ENCODE measurements around the gene LUM.

LUM gene, protein sequence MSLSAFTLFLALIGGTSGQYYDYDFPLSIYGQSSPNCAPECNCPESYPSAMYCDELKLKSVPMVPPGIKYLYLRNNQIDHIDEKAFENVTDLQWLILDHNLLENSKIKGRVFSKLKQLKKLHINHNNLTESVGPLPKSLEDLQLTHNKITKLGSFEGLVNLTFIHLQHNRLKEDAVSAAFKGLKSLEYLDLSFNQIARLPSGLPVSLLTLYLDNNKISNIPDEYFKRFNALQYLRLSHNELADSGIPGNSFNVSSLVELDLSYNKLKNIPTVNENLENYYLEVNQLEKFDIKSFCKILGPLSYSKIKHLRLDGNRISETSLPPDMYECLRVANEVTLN

DNA sequence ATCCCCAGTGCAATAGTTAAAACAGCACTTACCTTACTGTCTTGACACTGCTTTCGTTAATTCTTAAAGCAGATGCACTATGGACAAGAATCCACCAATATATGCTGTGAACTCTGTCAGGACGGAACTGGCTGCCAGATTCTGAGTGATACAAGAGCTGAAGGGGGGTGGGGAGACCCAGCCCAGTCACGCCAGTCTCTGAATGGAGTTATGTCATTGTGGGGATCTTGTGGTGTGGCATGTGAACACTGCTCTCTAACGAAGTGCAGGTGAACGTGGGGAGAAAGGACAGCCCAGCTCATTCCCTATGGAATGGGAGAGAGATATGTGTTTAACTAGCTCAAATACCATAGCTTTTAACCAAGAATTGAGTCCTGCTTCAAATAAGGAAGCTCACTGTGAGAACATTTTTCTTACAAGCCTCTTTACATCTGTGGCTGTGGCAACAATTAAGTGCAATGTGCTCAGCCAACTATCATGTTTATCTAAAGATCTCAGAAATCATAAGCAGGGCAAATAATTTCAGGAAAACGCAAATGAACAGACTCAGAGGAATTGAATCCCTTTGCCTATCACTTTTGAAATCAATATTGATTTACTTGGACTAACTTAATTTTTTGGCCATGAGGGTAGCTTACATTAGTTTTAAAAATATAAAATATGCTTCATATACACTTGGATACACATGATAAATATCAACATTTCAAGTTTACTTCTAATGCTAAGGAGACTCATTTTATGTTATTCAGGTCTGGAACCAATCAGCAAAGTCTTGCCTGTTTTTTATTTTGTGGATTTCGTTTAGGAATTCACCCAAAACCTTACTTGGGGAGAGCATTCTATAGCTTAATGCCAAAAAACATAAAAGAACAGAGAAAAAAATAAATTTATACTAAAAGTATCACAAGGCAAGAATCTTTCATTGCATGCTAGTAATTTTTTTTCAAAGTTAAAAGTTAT lies at the start of gene LUM:
Gene LUM, minus strand, starts transcription at position 129 of the 960 bp plus-strand sequence. CDS start 2,515 bp downstream, outside the sequence.
- no peak within 1 kb of the TSS for H3K4me3 ChIP-seq (ENCODE audit: low read depth, low read length)
- TF ChIP-seq CTCF (IDR thresholded peaks at IDR 0.05; ENCODE audit: control insufficient read depth, extremely low read depth, insufficient read depth): no peak
- DNase-seq (ENCODE audit: low read depth): peak; percentile 8

- H3K4me3 ChIP-seq (ENCODE audit: low read depth, low read length): no peak overlapping the region
- no peak for DNase-seq (ENCODE audit: low read depth)
- TF ChIP-seq CTCF (IDR thresholded peaks at IDR 0.05; ENCODE audit: control insufficient read depth, extremely low read depth, insufficient read depth): no peak
These were observed 49.7 kb upstream of the LUM start for GRCh38 chr12:91161009-91161408.

DNA sequence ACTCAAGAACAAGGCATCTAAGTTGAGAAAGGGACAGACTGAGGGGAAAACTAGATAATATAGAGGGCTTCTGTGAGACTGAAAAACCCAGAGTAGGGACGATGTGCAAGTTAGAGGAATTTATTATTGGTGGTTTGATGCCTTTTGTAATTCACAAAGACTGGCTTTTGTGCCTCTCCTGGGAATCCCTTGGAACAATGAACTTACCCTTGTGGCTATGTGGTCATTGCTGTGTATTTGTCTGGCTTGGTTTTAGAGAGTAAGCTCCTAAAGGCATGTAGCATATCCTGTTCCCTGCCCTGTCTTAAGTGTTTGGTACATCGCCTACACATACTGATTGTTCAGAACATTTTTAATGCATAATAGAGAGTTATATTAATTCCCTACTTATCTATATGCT lies 44.7 kb upstream of the LUM start:
- DNase-seq (ENCODE audit: low read depth): no peak
- no peak overlapping the region for H3K4me3 ChIP-seq (ENCODE audit: low read depth, low read length)
- no peak for TF ChIP-seq CTCF (IDR thresholded peaks at IDR 0.05; ENCODE audit: control insufficient read depth, extremely low read depth, insufficient read depth)

DNA sequence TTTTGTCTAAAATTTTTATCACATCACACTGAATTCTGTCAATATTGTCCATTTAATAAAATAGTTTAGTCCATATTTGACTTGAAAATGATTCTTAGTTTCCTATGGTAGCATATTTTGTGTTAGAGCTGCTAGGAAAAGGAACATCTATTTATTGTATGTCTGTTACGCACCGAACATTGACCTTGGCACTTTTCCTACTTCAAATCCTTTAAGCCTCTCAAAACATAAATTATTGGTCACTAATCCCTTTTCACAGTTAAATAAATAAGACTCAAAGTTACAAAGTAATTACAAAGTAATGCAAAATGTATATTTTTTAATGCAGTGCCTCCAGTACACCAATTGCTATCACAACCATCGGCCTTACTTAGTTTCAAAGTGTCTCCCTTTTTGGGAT lies 42.8 kb upstream of the LUM start:
- no peak for DNase-seq (ENCODE audit: low read depth)
- no peak overlapping the region for H3K4me3 ChIP-seq (ENCODE audit: low read depth, low read length)
- no peak for TF ChIP-seq CTCF (IDR thresholded peaks at IDR 0.05; ENCODE audit: control insufficient read depth, extremely low read depth, insufficient read depth)

GRCh38 chr12:91144053-91144452 lies 32.8 kb upstream of the LUM start:
- DNase-seq (ENCODE audit: low read depth): no peak
- no peak for TF ChIP-seq CTCF (IDR thresholded peaks at IDR 0.05; ENCODE audit: control insufficient read depth, extremely low read depth, insufficient read depth)
- no peak overlapping the region for H3K4me3 ChIP-seq (ENCODE audit: low read depth, low read length)

DNA sequence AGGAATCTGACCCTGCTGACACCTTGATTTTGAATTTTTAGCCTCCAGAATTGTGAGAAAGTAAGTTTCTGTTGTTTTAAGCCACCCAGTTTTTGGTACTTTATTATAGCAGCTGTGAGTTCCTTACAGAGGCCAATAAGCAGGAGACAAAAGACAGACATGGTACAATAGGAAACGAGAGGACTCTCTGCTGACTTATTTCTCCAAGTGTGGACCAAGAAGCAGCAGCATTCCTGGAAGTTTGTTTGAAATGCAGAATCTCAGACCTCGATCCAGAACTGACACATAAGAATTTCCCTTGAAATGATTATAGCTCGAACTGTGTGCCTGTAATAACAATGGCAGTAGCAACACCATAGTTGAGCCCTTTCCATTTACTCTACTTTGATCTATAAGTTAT lies 31.9 kb upstream of the LUM start:
- no peak for TF ChIP-seq CTCF (IDR thresholded peaks at IDR 0.05; ENCODE audit: control insufficient read depth, extremely low read depth, insufficient read depth)
- no peak for DNase-seq (ENCODE audit: low read depth)

More for the DNA sequence above, 31.9 kb upstream of the LUM start:
- no peak overlapping the region for H3K4me3 ChIP-seq (ENCODE audit: low read depth, low read length)

Measured in LNCaP clone FGC (cell line).